GM23248 (cell line): ENCODE results near the gene NT5DC1. TPM values are rescaled to one million over a fixed set of nuclear protein-coding genes. Genes with fewer than 3 reads are reported as not detected.

Source experiments
- DNase-seq: peaks from one replicate; pipeline ENCODE4 v3.0.0-alpha.2; 2015
- H2AFZ ChIP-seq: fragments of 200-600 bp; sonication (generic); 2 replicates; pipeline ENCODE4 v1.6.1; 2016; ENCODE audit warnings: antibody characterized with exemption
- H3F3A ChIP-seq: fragments of 200-600 bp; sonication (generic); 2 replicates; pipeline ENCODE4 v1.6.1; 2016; ENCODE audit warnings: mild to moderate bottlenecking, antibody characterized with exemption, mixed run types; ENCODE audit not compliant: insufficient read depth
- H3K27ac ChIP-seq: fragments of 200-600 bp; sonication (generic); 2 replicates; pipeline ENCODE4 v1.5.1; 2016; ENCODE audit warnings: mild to moderate bottlenecking
- H3K27me3 ChIP-seq: fragments of 200-600 bp; sonication (generic); replicated peaks from 2 replicates; pipeline ENCODE4 v1.6.1; 2016; ENCODE audit warnings: mild to moderate bottlenecking; ENCODE audit not compliant: insufficient read depth
- H3K36me3 ChIP-seq: fragments of 200-600 bp; sonication (generic); 2 replicates; pipeline ENCODE4 v1.6.1; 2016; ENCODE audit warnings: low read depth, mild to moderate bottlenecking
- H3K4me1 ChIP-seq: fragments of 200-600 bp; sonication (generic); 2 replicates; pipeline ENCODE4 v1.6.1; 2016; ENCODE audit warnings: mild to moderate bottlenecking; ENCODE audit not compliant: insufficient read depth
- H3K4me2 ChIP-seq: fragments of 200-600 bp; sonication (generic); one replicate; pipeline ENCODE4 v1.6.1; 2016; ENCODE audit warnings: mild to moderate bottlenecking; ENCODE audit not compliant: unreplicated experiment
- H3K4me3 ChIP-seq: fragments of 200-600 bp; sonication (generic); 2 replicates; pipeline ENCODE4 v1.5.1; 2016; ENCODE audit warnings: mild to moderate bottlenecking
- H3K79me2 ChIP-seq: fragments of 200-600 bp; sonication (generic); 2 replicates; pipeline ENCODE4 v1.6.1; 2016; ENCODE audit warnings: mild to moderate bottlenecking; ENCODE audit not compliant: insufficient read depth
- H3K9ac ChIP-seq: fragments of 200-600 bp; sonication (generic); 2 replicates; pipeline ENCODE4 v1.6.1; 2016; ENCODE audit warnings: mild to moderate bottlenecking
- H3K9me2 ChIP-seq: fragments of 200-600 bp; sonication (generic); 2 replicates; pipeline ENCODE4 v1.6.1; 2016; ENCODE audit warnings: mixed run types, mild to moderate bottlenecking, moderate library complexity; ENCODE audit not compliant: insufficient read depth
- H3K9me3 ChIP-seq: fragments of 200-600 bp; sonication (generic); one replicate; pipeline ENCODE4 v1.6.1; 2017; ENCODE audit warnings: low read depth
- H4K20me1 ChIP-seq: fragments of 200-600 bp; sonication (generic); 2 replicates; pipeline ENCODE4 v1.6.0; 2016; ENCODE audit not compliant: insufficient read depth
- EZH2 ChIP-seq: fragments of 200-600 bp; sonication (generic); IDR thresholded peaks from 2 replicates; pipeline ENCODE4 v1.6.1; 2018; ENCODE audit warnings: antibody characterized with exemption, mild to moderate bottlenecking; ENCODE audit not compliant: insufficient read depth, poor library complexity, severe bottlenecking
- EZH2phosphoT487 ChIP-seq: fragments of 200-600 bp; sonication (generic); IDR thresholded peaks from 2 replicates; pipeline ENCODE4 v1.6.1; 2018; ENCODE audit warnings: antibody characterized with exemption, moderate library complexity, mild to moderate bottlenecking, low read depth; ENCODE audit not compliant: insufficient read depth
- WGBS, 2 experiments: methylation state at CpG; one replicate each; pipeline ENCODE4 v1.1.6; 2015 to 2017; ENCODE audit warnings: low lambda C conversion rate in 2 of 2, low coverage in 1 of 2; ENCODE audit errors: missing lambda C conversion rate in 2 of 2; 5-methylcytosine and 5-hydroxymethylcytosine counted together
- in situ Hi-C: fragments of 300-500 bp; cut with MboI; formaldehyde crosslinking; loops from 2 replicates; pipeline ENCODE4 v1.15.0; 2020
- polyA plus RNA-seq: library from polyadenylated mRNA; unstranded; fragments of >200 nt; fragmentation: Nextera tagmentation; extraction: Ambion mirVana; gene quantifications from 2 replicates; pipeline ENCODE4 v1.2.1, GENCODE V29; 2016
- total RNA-seq: library from RNA; depleted of rRNA; stranded (reverse); fragments of >200 nt; shearing (Covaris generic); gene quantifications from 2 replicates; pipeline ENCODE4 v1.2.3, GENCODE V29; 2014

NT5DC1 gene
- total and polyA plus RNA-seq, 2 experiments from 2014 or later = 3.4 to 15.4 TPM

DNA sequence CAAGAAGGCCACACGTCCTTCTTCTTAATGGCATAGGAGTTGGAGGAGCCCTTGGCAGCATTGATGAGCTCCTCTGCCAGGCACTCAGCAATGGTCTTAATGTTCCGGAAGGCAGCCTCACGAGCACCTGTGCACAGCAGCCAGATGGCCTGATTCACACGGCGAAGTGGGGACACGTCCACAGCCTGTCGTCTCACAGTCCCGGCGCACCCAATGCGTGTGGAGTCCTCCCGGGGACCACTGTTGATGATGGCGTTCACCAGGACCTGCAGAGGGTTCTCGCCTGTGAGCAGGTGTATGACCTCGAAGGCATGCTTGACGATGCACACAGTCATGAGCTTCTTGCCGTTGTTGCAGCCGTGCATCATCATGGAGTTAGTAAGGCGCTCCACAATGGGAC is 157.9 kb downstream of the NT5DC1 start:
- TF ChIP-seq EZH2 (no peak), EZH2phosphoT487 (no peak)
- in situ Hi-C loops = no loop called here
- H3K9me2 ChIP-seq = no peaks in the 10 kb centered on the region
- H3K9ac ChIP-seq = no peak overlapping the region
- 92 to 98% methylated on average over 18 of the region's 18 CpGs for WGBS, 2 experiments
- H3K4me3 ChIP-seq = no peak overlapping the region
- no peaks in the 10 kb centered on the region for H4K20me1 ChIP-seq
- H3K36me3 ChIP-seq = no peaks in the 10 kb centered on the region
- H3K79me2 ChIP-seq = peaks cover 20% of the 10 kb centered on the region
- H3K4me2 ChIP-seq = no peak overlapping the region
- H2AFZ ChIP-seq = no peak overlapping the region
- H3K27me3 ChIP-seq = no peaks in the 10 kb centered on the region
- H3K4me1 ChIP-seq = peaks cover 14% of the 10 kb centered on the region
- H3F3A ChIP-seq = peaks cover 8% of the 10 kb centered on the region; the same call in 1 of the 2 replicates
- DNase-seq = no peak
- H3K27ac ChIP-seq = no peak overlapping the region
- no peaks in the 10 kb centered on the region for H3K9me3 ChIP-seq

DNA sequence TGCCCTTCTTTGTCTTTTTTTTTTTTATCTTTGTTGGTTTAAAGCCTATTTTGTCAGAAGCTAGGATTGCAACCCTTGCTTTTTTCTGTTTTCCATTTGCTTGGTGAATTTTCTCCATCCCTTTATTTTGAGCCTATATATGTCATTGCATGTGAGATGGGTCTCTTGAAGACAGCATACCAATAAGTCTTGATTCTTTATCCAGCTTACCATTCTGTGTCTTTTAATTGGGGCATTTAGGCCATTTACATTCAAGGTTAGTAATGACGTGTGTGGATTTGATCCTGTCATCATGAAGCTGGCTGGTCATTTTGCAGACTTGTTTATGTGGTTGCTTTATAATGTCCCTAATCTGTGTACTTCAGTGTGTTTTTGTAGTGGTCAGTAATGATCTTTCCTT is 162.7 kb downstream of the NT5DC1 start:
- Histone ChIP-seq H3K4me2 (no peak overlapping the region), H3K9me2 (no peaks in the 10 kb centered on the region), H3K27ac (no peak overlapping the region), H3K9ac (no peak overlapping the region), H3K9me3 (no peaks in the 10 kb centered on the region), H3K36me3 (no peaks in the 10 kb centered on the region), H3K79me2 (no peaks in the 10 kb centered on the region), H2AFZ (no peak overlapping the region), H4K20me1 (no peaks in the 10 kb centered on the region), H3K27me3 (no peaks in the 10 kb centered on the region), H3K4me3 (no peak overlapping the region), H3K4me1 (peaks cover 28% of the 10 kb centered on the region), H3F3A (peaks cover 7% of the 10 kb centered on the region; the same call in 1 of the 2 replicates)
- no peak for DNase-seq
- in situ Hi-C loops = loop anchor here (10.0 kb wide), 1 partner anchor 271 kb away; no protein-coding TSS in a partner anchor
- TF ChIP-seq EZH2 (no peak), EZH2phosphoT487 (no peak)
- WGBS, 2 experiments = 95 to 97% methylated on average over 1 of the region's 1 CpG

DNA sequence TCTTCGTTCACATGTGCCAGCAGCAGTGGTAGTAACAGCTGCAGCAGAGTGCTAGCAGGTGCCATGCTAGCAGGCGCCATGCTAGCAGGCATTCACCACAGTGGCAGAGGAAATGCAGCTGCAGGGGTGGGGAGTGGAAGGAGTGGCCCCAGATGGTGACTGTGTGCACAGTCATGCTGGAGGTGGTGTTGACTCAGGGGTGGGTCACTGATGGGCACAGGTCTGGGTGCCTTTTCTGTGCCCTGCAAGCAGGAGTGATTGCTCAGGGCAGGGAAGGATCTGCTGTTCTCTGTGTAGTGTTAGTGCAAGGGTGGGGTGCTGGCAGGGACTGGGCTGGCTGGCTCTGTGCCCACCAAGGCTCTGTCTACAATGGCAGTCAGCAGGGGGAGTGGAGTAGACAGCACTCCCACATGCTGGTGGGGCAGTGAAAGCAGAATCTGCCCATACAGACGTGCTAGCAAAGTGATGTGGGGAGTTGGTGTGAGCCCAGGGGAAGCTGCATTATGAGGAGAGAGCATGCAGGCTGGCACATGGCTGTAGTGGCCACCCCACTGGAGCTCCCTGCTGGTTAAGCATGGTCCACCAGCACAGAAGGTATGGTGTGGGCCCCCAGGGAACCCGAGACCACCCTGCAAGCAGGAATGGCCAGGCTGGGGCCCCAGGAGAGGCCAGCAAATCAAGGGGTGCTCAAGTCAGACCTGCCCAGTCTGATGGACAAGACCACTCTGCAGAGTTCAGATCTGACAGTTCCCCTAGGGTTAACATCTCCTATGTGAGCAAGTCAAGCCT is 164.6 kb downstream of the NT5DC1 start:
- in situ Hi-C loops = loop anchor here (10.0 kb wide), 1 partner anchor 270 kb away; no protein-coding TSS in a partner anchor
- no peak overlapping the region for H3K4me2 ChIP-seq
- H3K27me3 ChIP-seq = no peaks in the 10 kb centered on the region
- no peaks in the 10 kb centered on the region for H4K20me1 ChIP-seq
- peaks cover 30% of the 10 kb centered on the region for H3K4me1 ChIP-seq
- no peaks in the 10 kb centered on the region for H3K36me3 ChIP-seq
- H3K9me3 ChIP-seq = no peaks in the 10 kb centered on the region
- peaks cover 15% of the 10 kb centered on the region; the same call in 1 of the 2 replicates for H3F3A ChIP-seq
- peak; percentile 60 for DNase-seq
- H3K4me3 ChIP-seq = no peak overlapping the region
- H3K9me2 ChIP-seq = no peaks in the 10 kb centered on the region
- no peak overlapping the region for H2AFZ ChIP-seq
- WGBS, 2 experiments = 81 to 90% methylated on average over 3 to 4 of the region's 4 CpGs
- H3K27ac ChIP-seq = no peak overlapping the region
- H3K9ac ChIP-seq = no peak overlapping the region
- no peaks in the 10 kb centered on the region for H3K79me2 ChIP-seq
- TF ChIP-seq EZH2 (no peak), EZH2phosphoT487 (no peak)

DNA sequence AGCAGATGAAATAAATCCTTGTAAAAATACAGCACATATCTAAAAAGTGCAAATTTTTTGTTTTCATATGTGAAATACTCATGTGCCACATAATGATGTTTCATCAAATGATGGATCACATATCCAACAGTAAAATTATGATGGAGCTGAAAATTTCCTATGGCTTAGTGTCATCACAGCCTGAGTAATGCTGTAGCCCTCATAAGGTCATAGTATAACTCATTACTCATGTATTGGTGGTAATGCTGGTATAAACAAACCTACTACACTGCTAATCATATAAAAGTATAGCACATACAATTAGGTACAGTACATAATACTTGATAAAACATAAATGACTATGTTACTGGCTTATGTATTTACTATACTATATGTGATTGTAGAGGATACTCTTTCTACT is 166.2 kb downstream of the NT5DC1 start:
- H3K9me2 ChIP-seq = no peaks in the 10 kb centered on the region
- no peak overlapping the region for H2AFZ ChIP-seq
- no peaks in the 10 kb centered on the region for H3K36me3 ChIP-seq
- no peaks in the 10 kb centered on the region for H3K79me2 ChIP-seq
- DNase-seq = peak; percentile 76
- peak overlapping the region; percentile 50 for H3K27ac ChIP-seq
- H4K20me1 ChIP-seq = no peaks in the 10 kb centered on the region
- H3K27me3 ChIP-seq = no peaks in the 10 kb centered on the region
- H3K9ac ChIP-seq = no peak overlapping the region
- H3K4me1 ChIP-seq = peaks cover 30% of the 10 kb centered on the region
- H3K9me3 ChIP-seq = no peaks in the 10 kb centered on the region
- in situ Hi-C loops = loop anchor here (10.0 kb wide), 1 partner anchor 268 kb away; no protein-coding TSS in a partner anchor
- H3K4me2 ChIP-seq = peak overlapping the region; percentile 32
- peaks cover 15% of the 10 kb centered on the region; the same call in 1 of the 2 replicates for H3F3A ChIP-seq
- no peak overlapping the region for H3K4me3 ChIP-seq
- TF ChIP-seq EZH2 (no peak), EZH2phosphoT487 (no peak)
